GM12873 (cell line): ENCODE data around the gene NCOA3.

Source experiments
- CTCF ChIP-seq: IDR thresholded peaks from 2 replicates; pipeline ENCODE4 v1.5.1; 2012; ENCODE audit warnings: low read depth, mild to moderate bottlenecking, moderate library complexity, low read length, control low read depth; ENCODE audit not compliant: insufficient read depth; ENCODE audit errors: missing control alignments

Gene NCOA3

GRCh38 chr20:47561603-47562583 lies 60.2 kb downstream of the NCOA3 start:
- no peak for TF ChIP-seq CTCF

- no peak for TF ChIP-seq CTCF
Observed at GRCh38 chr20:47566269-47566668, 64.6 kb downstream of the NCOA3 start.

GRCh38 chr20:47568019-47568418 lies 66.3 kb downstream of the NCOA3 start:
- TF ChIP-seq CTCF = no peak

- no peak for TF ChIP-seq CTCF
Observed at GRCh38 chr20:47568837-47569410, 67.2 kb downstream of the NCOA3 start.

GRCh38 chr20:47571426-47571825 lies 69.7 kb downstream of the NCOA3 start:
- no peak for TF ChIP-seq CTCF

- TF ChIP-seq CTCF = no peak
Observed at GRCh38 chr20:47572105-47572729, 70.5 kb downstream of the NCOA3 start.

GRCh38 chr20:47573559-47573958 lies 71.9 kb downstream of the NCOA3 start:
- TF ChIP-seq CTCF = no peak
